Measurements from ENCODE around the gene KIF1A. TPM values are rescaled to one million over a fixed set of nuclear protein-coding genes. Genes with fewer than 3 reads are reported as not detected.
"Not testable (repeated sequence)": the region's sequence is repeated elsewhere in the genome, so short reads cannot be mapped to it uniquely, and the experiment has no call there.

The KIF1A gene
- total and polyA plus RNA-seq, 2 of the 8 experiments (the other 6 are each of a cell fraction or from before 2014, with no cell fraction given) = 61.3 to 281 TPM

DNA sequence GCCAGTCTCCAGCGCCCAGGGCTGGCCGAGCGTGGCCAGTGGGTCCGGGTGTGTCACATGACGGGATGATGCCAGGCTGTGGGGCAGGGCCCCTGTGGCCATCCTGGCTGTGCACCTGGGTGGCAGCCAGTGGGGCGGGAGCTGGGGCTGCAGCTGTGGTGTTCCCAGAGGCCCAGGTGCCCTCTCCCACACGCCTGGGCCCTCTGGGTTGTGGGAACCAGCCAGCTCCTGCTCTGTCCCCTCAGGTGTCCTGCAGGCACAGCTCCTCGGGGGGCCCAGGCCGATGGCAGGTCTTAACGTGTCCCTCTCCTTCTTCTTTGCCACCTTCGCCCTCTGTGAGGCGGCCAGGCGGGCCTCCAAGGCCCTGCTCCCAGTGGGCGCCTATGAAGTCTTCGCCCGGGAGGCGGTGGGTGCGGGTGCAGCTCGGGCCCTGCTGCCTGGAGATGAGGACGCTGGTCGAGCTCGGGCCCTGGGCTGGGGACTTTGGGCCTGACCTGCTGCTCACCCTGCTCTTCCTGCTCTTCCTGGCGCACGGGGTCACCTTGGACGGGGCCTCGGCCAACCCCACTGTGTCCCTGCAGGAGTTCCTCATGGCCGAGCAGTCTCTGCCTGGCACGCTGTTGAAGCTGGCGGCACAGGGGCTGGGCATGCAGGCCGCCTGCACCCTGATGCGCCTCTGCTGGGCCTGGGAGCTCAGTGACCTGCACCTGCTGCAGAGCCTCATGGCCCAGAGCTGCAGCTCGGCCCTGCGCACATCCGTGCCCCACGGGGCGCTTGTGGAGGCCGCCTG, 128.2 kb downstream of the KIF1A start, which contains the start of gene AQP12A:
Gene AQP12A (plus strand): TSS at position 236 of the 790 bp plus-strand sequence. CDS start 48 bp downstream, at position 284.
- H3K27ac ChIP-seq (ENCODE audit: low read depth, low read length); H2AFZ ChIP-seq (ENCODE audit: low read length); H4K91ac ChIP-seq (replicated peaks; ENCODE audit: insufficient read length, low read length); H3K56ac ChIP-seq (replicated peaks; ENCODE audit: insufficient read length, low read depth, low read length); H3K27me3 ChIP-seq (replicated peaks in 1 of 4; ENCODE audit: control insufficient read depth in 3 of 4, extremely low read depth in 1 of 4, insufficient read depth in 3 of 4, low read length in 3 of 4); H3K23me2 ChIP-seq (ENCODE audit: low read depth, low read length); H2BK5ac ChIP-seq (ENCODE audit: low read depth, low read length); POLR2A ChIA-PET (ENCODE audit: partially characterized antibody); H3K23ac ChIP-seq (ENCODE audit: insufficient read length); H2AK5ac ChIP-seq (ENCODE audit: low read depth, low read length); H3K4me3 ChIP-seq (ENCODE audit: extremely low read depth in 1 of 4, insufficient read depth in 2 of 4, low read depth in 3 of 4, low read length in 4 of 4); H3K9me3 ChIP-seq (ENCODE audit: insufficient read depth in 2 of 2, low read depth in 1 of 2, low read length in 1 of 2); H3K9ac ChIP-seq (replicated peaks in 1 of 4; ENCODE audit: extremely low read depth in 1 of 4, low read depth in 3 of 4, low read length in 3 of 4); H4K5ac ChIP-seq (ENCODE audit: insufficient read length, low read depth, low read length); H3K18ac ChIP-seq (ENCODE audit: extremely low read depth, low read length); H4K8ac ChIP-seq (ENCODE audit: extremely low read depth, insufficient read depth, low read length); H3K4me1 ChIP-seq (replicated peaks in 1 of 4; ENCODE audit: control insufficient read depth in 3 of 4, insufficient read depth in 4 of 4, low read length in 3 of 4); H2BK120ac ChIP-seq (replicated peaks; ENCODE audit: low read depth, low read length); H2BK15ac ChIP-seq (ENCODE audit: low read length); H2BK12ac ChIP-seq (ENCODE audit: low read depth, low read length); H3K4me2 ChIP-seq (ENCODE audit: insufficient read depth in 1 of 2, low read depth in 2 of 2, low read length in 2 of 2); H4K20me1 ChIP-seq (replicated peaks in 1 of 2; ENCODE audit: control insufficient read depth in 1 of 2, insufficient read depth in 2 of 2, low read length in 2 of 2); H3K79me2 ChIP-seq (ENCODE audit: control insufficient read depth in 1 of 2, insufficient read depth in 2 of 2, low read length in 2 of 2); H3K79me1 ChIP-seq (ENCODE audit: low read depth, low read length); H2BK20ac ChIP-seq (ENCODE audit: low read length); H3K14ac ChIP-seq (ENCODE audit: insufficient read length); H3K4ac ChIP-seq (replicated peaks; ENCODE audit: insufficient read length, low read depth, low read length); H3K36me3 ChIP-seq (ENCODE audit: control insufficient read depth in 2 of 4, insufficient read depth in 4 of 4, low read length in 3 of 4); FAIRE-seq: not testable (repeated sequence)
- 88% methylated on average over 17 of the region's 37 CpGs; no CpG with 5 or more reads in 1 of the 2 experiments for WGBS, 2 experiments (ENCODE audit: extremely low coverage in 1 of 2, insufficient coverage in 1 of 2, insufficient read length in 1 of 2, insufficient replicate concordance in 2 of 2, low coverage in 1 of 2, low lambda C conversion rate in 2 of 2, missing lambda C conversion rate in 1 of 2)
- CTCF ChIA-PET (ENCODE audit: partially characterized antibody) = interaction anchor here (1.2 kb wide), 1 partner anchor 96 kb away, joined by 3 read pairs; no protein-coding TSS in a partner anchor
- peak in 1 of 2 experiments; percentile 49 for DNase-seq (ENCODE audit: low read depth in 1 of 2, low spot score in 2 of 2)

DNA sequence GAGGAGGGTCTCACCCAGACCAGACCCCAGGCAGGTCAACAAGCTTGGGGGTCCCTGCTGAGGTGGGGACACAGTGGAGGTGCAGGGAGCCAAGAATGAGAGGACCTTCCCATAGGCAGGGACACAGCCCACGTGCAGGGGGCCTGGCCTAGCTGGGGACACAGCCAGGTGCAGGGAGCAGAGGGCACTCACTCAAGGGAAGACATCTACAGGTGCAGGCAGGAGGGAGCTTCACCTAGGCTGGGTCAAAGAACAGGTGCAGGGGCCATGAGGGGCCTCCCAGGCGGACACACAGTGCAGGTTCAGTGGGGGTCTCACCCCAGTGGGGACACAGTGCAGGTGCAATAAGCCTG, 129.0 kb downstream of the KIF1A start:
- CTCF ChIA-PET (ENCODE audit: partially characterized antibody) = interaction anchor here (1.2 kb wide), 1 partner anchor 95 kb away, joined by 3 read pairs; no protein-coding TSS in a partner anchor
- H3K36me3 ChIP-seq (ENCODE audit: control insufficient read depth in 2 of 4, insufficient read depth in 4 of 4, low read length in 3 of 4); FAIRE-seq; H3K9me3 ChIP-seq (ENCODE audit: insufficient read depth in 2 of 2, low read depth in 1 of 2, low read length in 1 of 2); H3K9ac ChIP-seq (replicated peaks in 1 of 4; ENCODE audit: extremely low read depth in 1 of 4, low read depth in 3 of 4, low read length in 3 of 4); H4K5ac ChIP-seq (ENCODE audit: insufficient read length, low read depth, low read length); POLR2A ChIA-PET (ENCODE audit: partially characterized antibody); DNase-seq (ENCODE audit: low read depth in 1 of 2, low spot score in 2 of 2); H3K27ac ChIP-seq (ENCODE audit: low read depth, low read length); H2AK5ac ChIP-seq (ENCODE audit: low read depth, low read length); H3K4me3 ChIP-seq (ENCODE audit: extremely low read depth in 1 of 4, insufficient read depth in 2 of 4, low read depth in 3 of 4, low read length in 4 of 4); H2BK20ac ChIP-seq (ENCODE audit: low read length); H3K4me2 ChIP-seq (ENCODE audit: insufficient read depth in 1 of 2, low read depth in 2 of 2, low read length in 2 of 2); H2BK15ac ChIP-seq (ENCODE audit: low read length); H3K79me1 ChIP-seq (ENCODE audit: low read depth, low read length); H3K18ac ChIP-seq (ENCODE audit: extremely low read depth, low read length); H3K23ac ChIP-seq (ENCODE audit: insufficient read length); H2BK12ac ChIP-seq (ENCODE audit: low read depth, low read length); H3K4ac ChIP-seq (replicated peaks; ENCODE audit: insufficient read length, low read depth, low read length); H3K79me2 ChIP-seq (ENCODE audit: control insufficient read depth in 1 of 2, insufficient read depth in 2 of 2, low read length in 2 of 2); H3K14ac ChIP-seq (ENCODE audit: insufficient read length); H2BK120ac ChIP-seq (replicated peaks; ENCODE audit: low read depth, low read length); H4K91ac ChIP-seq (replicated peaks; ENCODE audit: insufficient read length, low read length); H4K20me1 ChIP-seq (replicated peaks in 1 of 2; ENCODE audit: control insufficient read depth in 1 of 2, insufficient read depth in 2 of 2, low read length in 2 of 2); H3K23me2 ChIP-seq (ENCODE audit: low read depth, low read length); H4K8ac ChIP-seq (ENCODE audit: extremely low read depth, insufficient read depth, low read length); H3K27me3 ChIP-seq (replicated peaks in 1 of 4; ENCODE audit: control insufficient read depth in 3 of 4, extremely low read depth in 1 of 4, insufficient read depth in 3 of 4, low read length in 3 of 4); H2BK5ac ChIP-seq (ENCODE audit: low read depth, low read length); H2AFZ ChIP-seq (ENCODE audit: low read length); H3K56ac ChIP-seq (replicated peaks; ENCODE audit: insufficient read length, low read depth, low read length); H3K4me1 ChIP-seq (replicated peaks in 1 of 4; ENCODE audit: control insufficient read depth in 3 of 4, insufficient read depth in 4 of 4, low read length in 3 of 4): not testable (repeated sequence)
- 60% methylated on average over 1 of the region's 2 CpGs; no CpG with 5 or more reads in 1 of the 2 experiments for WGBS, 2 experiments (ENCODE audit: extremely low coverage in 1 of 2, insufficient coverage in 1 of 2, insufficient read length in 1 of 2, insufficient replicate concordance in 2 of 2, low coverage in 1 of 2, low lambda C conversion rate in 2 of 2, missing lambda C conversion rate in 1 of 2)
